Measurements from ENCODE around the gene OSBPL9.

DNA sequence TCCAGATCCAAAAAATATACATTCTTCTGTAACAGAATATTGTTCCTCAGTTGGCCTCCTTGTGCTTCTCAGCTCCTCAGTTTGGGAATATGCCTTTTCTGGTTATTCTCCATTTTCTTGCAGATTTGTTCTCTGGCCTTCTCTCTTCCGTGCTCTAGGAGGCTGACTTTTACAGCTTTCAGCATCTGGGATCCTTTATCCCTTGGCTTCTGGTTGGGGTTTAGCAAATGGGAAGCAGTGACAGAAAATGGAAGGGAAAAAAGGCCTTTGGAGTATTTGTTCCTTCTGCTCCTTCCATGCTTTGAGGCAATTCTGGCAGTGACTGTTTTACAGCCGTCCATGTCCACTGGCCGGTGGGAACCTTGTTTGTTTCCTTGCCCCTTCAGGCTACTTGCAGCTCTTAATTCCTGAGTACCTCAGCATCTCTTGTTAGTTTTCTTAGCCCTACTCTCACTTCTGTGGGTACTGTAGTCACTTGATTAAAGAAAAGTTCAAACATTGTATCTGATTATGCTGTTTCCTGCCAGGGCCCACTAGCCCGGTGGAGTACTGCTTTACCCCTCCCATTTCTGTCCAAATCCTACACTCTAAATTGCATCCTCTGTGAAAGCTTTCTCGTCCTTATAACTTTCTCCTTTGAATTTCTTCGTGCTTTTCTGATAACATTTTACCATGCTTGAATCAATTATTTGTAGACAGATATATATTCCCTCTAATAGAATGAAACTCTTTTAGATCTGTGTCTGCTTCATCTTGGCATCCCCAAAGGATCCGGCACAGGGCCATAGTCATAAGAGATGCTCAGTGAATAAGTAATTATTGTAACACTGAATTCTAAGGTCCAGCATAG is 118.2 kb downstream of the OSBPL9 start:
- TF ChIP-seq, protein P1, sequence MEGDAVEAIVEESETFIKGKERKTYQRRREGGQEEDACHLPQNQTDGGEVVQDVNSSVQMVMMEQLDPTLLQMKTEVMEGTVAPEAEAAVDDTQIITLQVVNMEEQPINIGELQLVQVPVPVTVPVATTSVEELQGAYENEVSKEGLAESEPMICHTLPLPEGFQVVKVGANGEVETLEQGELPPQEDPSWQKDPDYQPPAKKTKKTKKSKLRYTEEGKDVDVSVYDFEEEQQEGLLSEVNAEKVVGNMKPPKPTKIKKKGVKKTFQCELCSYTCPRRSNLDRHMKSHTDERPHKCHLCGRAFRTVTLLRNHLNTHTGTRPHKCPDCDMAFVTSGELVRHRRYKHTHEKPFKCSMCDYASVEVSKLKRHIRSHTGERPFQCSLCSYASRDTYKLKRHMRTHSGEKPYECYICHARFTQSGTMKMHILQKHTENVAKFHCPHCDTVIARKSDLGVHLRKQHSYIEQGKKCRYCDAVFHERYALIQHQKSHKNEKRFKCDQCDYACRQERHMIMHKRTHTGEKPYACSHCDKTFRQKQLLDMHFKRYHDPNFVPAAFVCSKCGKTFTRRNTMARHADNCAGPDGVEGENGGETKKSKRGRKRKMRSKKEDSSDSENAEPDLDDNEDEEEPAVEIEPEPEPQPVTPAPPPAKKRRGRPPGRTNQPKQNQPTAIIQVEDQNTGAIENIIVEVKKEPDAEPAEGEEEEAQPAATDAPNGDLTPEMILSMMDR (IDR thresholded peaks at IDR 0.05 in 4 of 5, conservative IDR thresholded peaks at IDR 0.05 in 1 of 5), result no peak
- no peak for TF ChIP-seq POLR2A (IDR thresholded peaks at IDR 0.05)
